A673 (cell line): Measurements from ENCODE around the gene BCAS2. TPM values are rescaled to one million over a fixed set of nuclear protein-coding genes. Genes with fewer than 3 reads are reported as not detected.

Source experiments
- BruUV-seq: library from RNA; stranded (reverse); fragments of 400-500 nt; replicated peaks from 2 replicates; lab custom pipeline; 2021; lab: Mats Ljungman, UMichigan
- CTCF ChIA-PET: fragments of 300-600 bp; sonication (Branson Sonifier 250); formaldehyde crosslinking; loops from one replicate; lab custom pipeline; 2022; ENCODE audit warnings: antibody characterized with exemption; lab: Charles Lee
- POLR2A ChIA-PET: fragments of 300-600 bp; sonication (Branson Sonifier 250); formaldehyde crosslinking; loops from one replicate; lab custom pipeline; 2022; ENCODE audit warnings: antibody characterized with exemption; ENCODE audit not compliant: low non-redundant PET; lab: Charles Lee
- DNase-seq: peaks from one replicate; pipeline ENCODE4 v3.0.0-alpha.2; 2015; ENCODE audit warnings: low spot score
- H3K27ac ChIP-seq: fragments of 200-600 bp; sonication (generic); 2 replicates; pipeline ENCODE4 v1.5.1; 2016; ENCODE audit warnings: mixed run types, low read depth, mild to moderate bottlenecking, mixed read lengths, antibody characterized with exemption, low read length; ENCODE audit not compliant: poor library complexity, severe bottlenecking
- H3K27me3 ChIP-seq: fragments of 200-600 bp; sonication (generic); replicated peaks from 2 replicates; pipeline ENCODE4 v1.6.1; 2017; ENCODE audit warnings: mixed run types, low read depth, mild to moderate bottlenecking, mixed read lengths, antibody characterized with exemption, low read length; ENCODE audit not compliant: insufficient read depth, poor library complexity
- H3K36me3 ChIP-seq: fragments of 200-600 bp; sonication (generic); 2 replicates; pipeline ENCODE4 v1.6.1; 2016; ENCODE audit warnings: mixed run types, mild to moderate bottlenecking, mixed read lengths, antibody characterized with exemption, low read length; ENCODE audit not compliant: insufficient read depth, poor library complexity, severe bottlenecking
- H3K4me1 ChIP-seq: fragments of 200-600 bp; sonication (generic); 2 replicates; pipeline ENCODE4 v1.6.1; 2017; ENCODE audit warnings: mixed run types, mild to moderate bottlenecking, mixed read lengths, antibody characterized with exemption, low read length; ENCODE audit not compliant: insufficient read depth, poor library complexity, severe bottlenecking
- H3K4me3 ChIP-seq: fragments of 200-600 bp; sonication (generic); 2 replicates; pipeline ENCODE4 v1.5.1; 2016; ENCODE audit warnings: low read depth, mixed run types, mild to moderate bottlenecking, mixed read lengths, low read length; ENCODE audit not compliant: poor library complexity, severe bottlenecking
- H3K9me3 ChIP-seq: fragments of 200-600 bp; sonication (generic); 2 replicates; pipeline ENCODE4 v1.6.1; 2016; ENCODE audit warnings: mixed run types, low read depth, mild to moderate bottlenecking, mixed read lengths, antibody characterized with exemption, low read length; ENCODE audit not compliant: poor library complexity, severe bottlenecking
- EZH2 ChIP-seq: fragments of 200-600 bp; sonication (generic); IDR thresholded peaks from 2 replicates; pipeline ENCODE4 v1.6.1; 2017; ENCODE audit warnings: borderline replicate concordance, low read depth, mild to moderate bottlenecking, mixed read lengths, antibody characterized with exemption, low read length; ENCODE audit not compliant: poor library complexity, severe bottlenecking
- intact Hi-C: fragments of 100-400 bp; cut with micrococcal nuclease; formaldehyde crosslinking; loops from one replicate; pipeline ENCODE4 v1.10.0; 2022; ENCODE audit not compliant: unreplicated experiment
- total RNA-seq: library from RNA; stranded (reverse); gene quantifications from 2 replicates; pipeline ENCODE4 v1.2.3, GENCODE V29; 2021
- TF ChIP-seq, protein P1 (sequence below): fragments of 300-800, 200-600 bp; sonication (generic); conservative IDR thresholded peaks from 2 replicates; pipeline ENCODE4 v1.5.1; 2017; ENCODE audit warnings: low read depth, mild to moderate bottlenecking, antibody characterized with exemption, low read length, moderate library complexity, mixed read lengths

BCAS2 gene
- total RNA-seq, 1 experiment from 2014 or later, result 75.7 TPM

- CTCF ChIA-PET, result no interaction called here
- Histone ChIP-seq H3K36me3 (no peaks in the 10 kb centered on the region), H3K4me1 (no peaks in the 10 kb centered on the region), H3K27me3 (no peaks in the 10 kb centered on the region), H3K4me3 (no peak overlapping the region), H3K27ac (no peak overlapping the region), H3K9me3 (no peaks in the 10 kb centered on the region)
- TF ChIP-seq, protein P1, sequence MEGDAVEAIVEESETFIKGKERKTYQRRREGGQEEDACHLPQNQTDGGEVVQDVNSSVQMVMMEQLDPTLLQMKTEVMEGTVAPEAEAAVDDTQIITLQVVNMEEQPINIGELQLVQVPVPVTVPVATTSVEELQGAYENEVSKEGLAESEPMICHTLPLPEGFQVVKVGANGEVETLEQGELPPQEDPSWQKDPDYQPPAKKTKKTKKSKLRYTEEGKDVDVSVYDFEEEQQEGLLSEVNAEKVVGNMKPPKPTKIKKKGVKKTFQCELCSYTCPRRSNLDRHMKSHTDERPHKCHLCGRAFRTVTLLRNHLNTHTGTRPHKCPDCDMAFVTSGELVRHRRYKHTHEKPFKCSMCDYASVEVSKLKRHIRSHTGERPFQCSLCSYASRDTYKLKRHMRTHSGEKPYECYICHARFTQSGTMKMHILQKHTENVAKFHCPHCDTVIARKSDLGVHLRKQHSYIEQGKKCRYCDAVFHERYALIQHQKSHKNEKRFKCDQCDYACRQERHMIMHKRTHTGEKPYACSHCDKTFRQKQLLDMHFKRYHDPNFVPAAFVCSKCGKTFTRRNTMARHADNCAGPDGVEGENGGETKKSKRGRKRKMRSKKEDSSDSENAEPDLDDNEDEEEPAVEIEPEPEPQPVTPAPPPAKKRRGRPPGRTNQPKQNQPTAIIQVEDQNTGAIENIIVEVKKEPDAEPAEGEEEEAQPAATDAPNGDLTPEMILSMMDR, result no peak
- no peak for TF ChIP-seq EZH2
- POLR2A ChIA-PET, result no interaction called here
- intact Hi-C loops, result no loop called here
- DNase-seq, result no peak
- no TSS peak for BruUV-seq
Measured at GRCh38 chr1:114607223-114607622, 25.8 kb upstream of the BCAS2 start.

GRCh38 chr1:114597949-114598348 lies 16.5 kb upstream of the BCAS2 start:
- no peak for DNase-seq
- H3K4me3 ChIP-seq, result no peak overlapping the region
- no peak for TF ChIP-seq EZH2
- TF ChIP-seq, protein P1, result no peak
- intact Hi-C loops, result no loop called here
- no TSS peak for BruUV-seq
- H3K27ac ChIP-seq, result no peak overlapping the region
- no peaks in the 10 kb centered on the region for H3K36me3 ChIP-seq
- H3K9me3 ChIP-seq, result no peaks in the 10 kb centered on the region
- no peaks in the 10 kb centered on the region for H3K27me3 ChIP-seq
- H3K4me1 ChIP-seq, result no peaks in the 10 kb centered on the region
- ChIA-PET POLR2A (no interaction called here), CTCF (no interaction called here)

- no peak for DNase-seq
- intact Hi-C loops, result no loop called here
- ChIA-PET CTCF (no interaction called here), POLR2A (interaction anchor here (0.9 kb wide), 1 partner anchor 70 kb away, joined by 3 read pairs; no protein-coding TSS in a partner anchor)
- Histone ChIP-seq H3K36me3 (no peaks in the 10 kb centered on the region), H3K27me3 (no peaks in the 10 kb centered on the region), H3K4me3 (no peak overlapping the region), H3K4me1 (no peaks in the 10 kb centered on the region), H3K9me3 (no peaks in the 10 kb centered on the region), H3K27ac (no peak overlapping the region)
- TF ChIP-seq, protein P1, result no peak
- TF ChIP-seq EZH2, result no peak
- no TSS peak for BruUV-seq
Measured at GRCh38 chr1:114595602-114596001, 14.2 kb upstream of the BCAS2 start.
